ENCODE results near the gene DNAJC6.
"Not testable (repeated sequence)": the region's sequence is repeated elsewhere in the genome, so short reads cannot be mapped to it uniquely, and the experiment has no call there.

The DNAJC6 gene

DNA sequence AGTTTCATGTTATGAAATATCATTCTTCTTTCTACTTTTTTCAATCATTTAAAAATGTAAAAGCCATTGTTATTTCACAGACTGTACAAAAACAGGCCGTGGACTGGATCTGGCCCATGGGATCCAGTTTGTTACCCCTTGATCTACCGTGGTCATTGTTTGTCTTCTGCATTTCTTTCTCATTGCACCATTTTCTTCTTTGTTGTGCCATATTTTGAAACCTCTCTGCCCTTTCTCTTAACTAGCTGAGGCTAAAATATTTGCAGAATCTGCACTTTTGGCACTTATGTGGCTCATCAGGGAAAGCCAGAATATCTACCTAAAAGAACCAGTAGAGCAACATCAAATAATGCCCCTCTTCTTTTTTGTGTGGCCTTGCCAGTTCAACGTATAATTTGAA, 50.5 kb downstream of the DNAJC6 start:
- no peak for FAIRE-seq

DNA sequence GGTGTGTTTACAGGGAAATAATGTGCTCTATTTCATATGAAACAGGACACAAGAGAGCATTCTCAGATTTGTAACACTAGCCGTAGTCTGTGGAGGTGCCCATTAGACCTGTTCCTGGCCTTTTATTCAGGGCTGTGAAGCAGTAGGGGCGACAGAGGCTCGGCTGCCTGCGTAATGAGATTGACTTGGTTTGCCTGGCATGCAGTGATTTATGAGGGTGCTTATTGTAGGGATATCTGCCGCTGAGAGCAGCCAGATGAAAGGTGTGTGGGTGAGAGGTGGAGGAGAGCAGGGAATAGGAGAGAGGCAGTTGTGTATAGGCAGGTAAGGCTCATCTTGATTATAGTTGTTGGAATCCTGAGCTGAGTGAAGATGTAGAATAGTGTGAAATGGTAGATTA, 51.3 kb downstream of the DNAJC6 start:
- FAIRE-seq = no peak

DNA sequence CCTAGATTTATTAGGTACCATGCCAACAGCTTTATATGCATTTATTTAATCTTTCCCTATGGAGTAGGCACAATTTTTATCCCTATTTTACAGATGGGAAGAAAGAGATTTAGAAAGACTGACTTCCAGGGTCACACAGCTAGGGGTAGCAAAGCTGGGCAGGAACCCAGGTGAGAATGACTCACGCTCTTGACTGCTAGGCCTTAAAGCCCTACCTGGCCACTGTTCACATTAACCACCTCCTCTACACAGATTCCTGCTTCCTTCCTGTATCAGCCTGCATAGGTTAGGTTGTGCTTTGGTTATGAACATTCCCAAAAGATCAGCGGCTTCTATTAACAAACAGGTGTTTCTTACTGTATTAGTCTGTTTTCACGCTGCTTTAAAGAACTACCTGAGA, 53.2 kb downstream of the DNAJC6 start:
- no peak for FAIRE-seq

DNA sequence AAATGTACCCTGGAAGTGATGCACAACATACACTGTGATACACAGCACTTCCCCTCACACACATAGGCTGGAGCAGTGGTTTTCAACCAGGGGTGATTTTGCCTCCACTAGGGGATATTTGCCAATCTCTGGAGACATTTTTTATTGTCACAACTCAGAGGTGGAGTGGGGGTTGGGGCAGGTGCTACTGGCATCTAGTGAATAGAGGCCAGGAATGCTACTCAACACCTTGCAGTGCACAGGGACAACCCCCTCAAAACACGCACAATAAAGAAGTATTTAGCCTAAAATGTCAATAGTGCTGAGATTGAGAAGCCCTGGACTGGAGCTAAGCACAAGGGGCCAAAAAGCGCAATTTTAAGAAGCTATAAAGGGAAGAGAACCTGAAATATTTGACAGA, 54.1 kb downstream of the DNAJC6 start:
- no peak for FAIRE-seq

DNA sequence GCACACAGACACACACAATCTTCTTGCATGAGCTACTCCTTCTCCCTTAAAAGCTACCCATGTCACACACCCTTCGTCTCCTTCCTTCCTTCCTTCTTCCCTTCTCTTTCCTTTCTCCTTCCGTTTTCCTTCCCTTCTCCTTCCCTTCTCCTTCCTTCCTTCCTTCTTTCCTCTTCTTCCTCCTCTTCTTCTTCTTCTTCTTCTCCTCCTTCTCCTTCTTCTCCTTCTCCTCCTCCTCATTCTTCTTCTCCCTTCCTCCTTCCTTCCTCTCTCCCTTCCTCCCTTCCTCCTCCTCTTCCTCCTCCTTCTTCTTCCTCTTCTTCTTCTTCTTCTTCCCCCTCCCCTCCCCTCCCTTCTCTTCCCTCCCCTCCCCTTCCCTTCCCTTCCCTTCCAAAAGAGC, 59.1 kb downstream of the DNAJC6 start:
- no peak for FAIRE-seq

DNA sequence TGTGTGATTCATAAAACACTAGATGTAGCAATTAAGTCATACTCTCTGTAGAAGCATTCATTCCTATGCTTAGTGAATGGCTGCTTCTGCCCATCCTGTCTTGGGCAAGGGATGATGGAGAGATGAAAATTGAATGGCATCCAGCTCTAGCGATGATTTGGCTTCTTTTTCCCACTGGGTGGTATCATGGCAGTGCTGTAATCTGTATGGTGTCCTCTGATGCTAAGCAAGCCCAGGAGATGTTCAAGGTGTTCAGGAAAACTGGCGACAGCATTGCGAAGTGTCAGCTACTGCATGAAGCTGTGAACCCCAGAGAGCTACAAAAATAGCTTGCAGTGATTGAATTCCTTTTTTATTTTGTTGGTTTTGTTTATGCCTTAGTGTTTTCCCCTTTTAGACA, 62.2 kb downstream of the DNAJC6 start:
- FAIRE-seq = no peak

DNA sequence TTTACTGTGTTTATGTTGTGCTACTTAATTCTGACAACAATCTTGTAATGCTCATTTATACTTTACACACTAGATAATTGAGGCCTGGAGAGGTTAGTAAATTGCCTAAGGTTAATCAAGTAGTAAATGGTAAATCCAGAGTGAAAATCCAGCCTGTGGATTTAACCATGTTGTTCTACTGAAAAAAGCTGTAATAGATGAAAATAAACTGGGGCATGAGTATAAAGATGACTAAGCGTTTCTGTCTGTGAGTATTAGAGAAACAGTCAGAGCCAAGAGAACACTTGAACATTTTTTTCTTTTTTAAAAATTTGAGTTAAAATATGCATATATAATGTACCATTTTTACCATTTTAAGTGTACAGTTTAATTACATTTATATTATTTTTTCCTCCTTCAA, 63.2 kb downstream of the DNAJC6 start:
- FAIRE-seq = no peak

DNA sequence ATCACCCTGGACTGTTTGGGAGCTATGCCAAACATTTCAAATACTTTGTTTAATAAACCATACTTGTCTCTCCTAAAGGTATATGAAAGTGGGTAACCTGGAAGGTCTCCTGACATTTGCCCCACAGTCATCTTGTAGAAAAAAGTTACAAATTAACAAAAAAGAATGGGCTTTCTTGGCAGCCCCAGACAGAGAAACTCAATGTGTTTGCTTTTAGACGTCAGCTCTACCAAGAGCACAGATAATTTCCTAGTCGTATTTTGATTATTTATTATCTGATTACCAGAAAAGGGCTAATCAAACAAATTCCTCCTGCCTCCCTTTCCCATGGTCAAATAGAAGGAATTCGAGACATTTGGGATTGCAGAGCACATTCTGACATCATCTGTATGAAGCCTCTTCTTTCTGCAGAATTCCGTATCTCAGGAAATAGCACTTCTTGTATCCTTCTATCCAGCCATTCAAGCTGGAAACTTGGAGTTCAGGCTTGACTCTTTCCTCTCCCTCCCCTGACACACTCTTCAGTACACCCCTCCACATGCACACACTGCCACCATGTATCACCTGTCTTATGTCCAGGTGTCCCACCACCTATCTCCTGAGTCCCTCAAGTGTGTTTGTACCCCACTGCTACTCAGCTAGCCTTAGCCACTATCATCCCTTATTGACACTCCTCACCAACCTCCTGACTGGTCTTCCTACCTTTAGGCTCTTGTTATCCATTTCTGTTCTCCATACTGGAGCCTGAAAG, 68.3 kb downstream of the DNAJC6 start:
- FAIRE-seq = no peak

DNA sequence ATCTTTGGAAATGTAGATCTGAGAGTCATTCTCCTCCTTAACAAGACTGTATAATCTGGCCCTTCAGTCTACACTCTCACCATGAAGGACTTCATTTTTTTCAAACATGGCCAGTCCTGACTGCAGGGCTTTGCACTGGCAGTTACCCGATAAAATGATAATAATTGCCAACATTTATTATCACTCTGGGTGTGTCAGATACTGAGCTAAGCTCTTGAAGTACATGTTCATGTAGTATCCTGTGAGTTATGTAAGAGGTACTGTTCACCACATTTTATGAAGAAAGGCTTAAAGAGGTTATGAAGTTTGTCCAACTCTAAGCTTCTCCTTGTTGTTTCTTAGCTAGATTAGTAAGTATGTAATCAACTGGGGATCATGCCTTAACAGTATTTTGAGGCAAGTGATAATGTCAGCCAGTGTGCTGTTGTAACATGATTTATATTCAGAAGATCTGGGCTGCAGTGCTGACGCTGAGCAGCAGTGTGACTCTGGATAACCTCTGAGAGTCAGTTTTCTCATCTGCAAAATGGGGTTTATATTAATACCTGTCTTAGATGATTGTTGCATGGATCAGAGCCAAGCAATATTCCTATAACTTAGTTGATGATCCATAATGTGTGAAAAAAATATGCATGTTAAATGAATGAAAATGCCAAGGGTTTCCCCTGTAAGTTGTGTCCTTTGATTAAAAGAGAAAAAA, 69.1 kb downstream of the DNAJC6 start:
- no peak for FAIRE-seq

DNA sequence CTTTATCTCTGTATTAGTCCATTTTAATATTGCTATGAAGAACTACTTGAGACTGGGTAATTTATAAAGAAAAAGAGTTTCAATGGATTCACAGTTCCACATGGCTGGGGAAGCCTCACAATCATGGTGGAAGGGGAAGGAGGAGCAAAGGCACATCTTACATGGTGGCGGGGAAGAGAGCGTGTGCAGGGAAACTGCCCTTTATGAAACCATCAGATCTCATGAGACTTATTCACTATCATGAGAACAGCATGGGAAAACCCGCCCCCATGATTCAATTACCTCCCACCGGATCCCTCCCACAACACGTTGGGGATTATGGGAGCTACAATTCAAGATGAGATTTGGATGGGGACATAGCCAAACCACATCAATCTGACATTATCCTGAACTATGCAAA, 75.1 kb downstream of the DNAJC6 start:
- not testable (repeated sequence) for FAIRE-seq

DNA sequence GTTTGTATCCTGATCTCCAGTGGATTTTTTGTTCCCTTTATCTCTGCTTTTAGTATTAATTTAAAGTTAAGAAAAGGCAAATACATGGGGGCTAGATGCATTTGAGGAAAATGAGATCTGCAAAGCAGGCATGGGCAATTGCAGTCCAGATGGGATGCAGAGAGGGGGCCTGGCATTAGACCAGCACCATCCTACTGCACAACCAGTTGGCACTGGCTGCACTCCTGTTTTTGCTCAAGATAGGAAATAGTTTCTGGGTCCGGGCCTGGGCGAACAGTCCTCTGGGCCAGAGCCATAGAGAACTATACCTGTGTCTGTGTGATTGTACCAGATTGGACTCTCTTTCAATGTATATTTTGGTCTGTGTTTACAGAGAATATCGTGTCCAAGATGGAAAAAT, 77.1 kb downstream of the DNAJC6 start:
- no peak for FAIRE-seq

DNA sequence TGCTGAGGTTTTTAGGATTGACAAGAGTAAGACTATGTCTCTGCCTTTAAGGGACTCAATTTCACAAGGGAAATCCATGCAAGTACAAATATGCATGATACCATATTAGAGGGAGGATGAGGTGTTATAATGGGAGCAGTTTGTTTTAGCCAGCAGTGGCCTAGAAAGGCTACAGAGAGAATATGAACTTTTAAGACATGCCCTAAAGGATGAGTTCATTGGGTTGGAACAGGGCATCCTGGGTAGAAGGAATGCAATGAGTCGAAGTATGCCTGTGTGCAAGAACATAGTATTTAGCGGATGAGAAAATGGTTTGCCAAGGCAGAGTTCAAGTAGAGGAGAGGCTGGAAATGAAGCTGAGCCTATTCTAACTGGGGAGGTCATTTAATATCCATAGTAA, 78.5 kb downstream of the DNAJC6 start:
- no peak for FAIRE-seq

DNA sequence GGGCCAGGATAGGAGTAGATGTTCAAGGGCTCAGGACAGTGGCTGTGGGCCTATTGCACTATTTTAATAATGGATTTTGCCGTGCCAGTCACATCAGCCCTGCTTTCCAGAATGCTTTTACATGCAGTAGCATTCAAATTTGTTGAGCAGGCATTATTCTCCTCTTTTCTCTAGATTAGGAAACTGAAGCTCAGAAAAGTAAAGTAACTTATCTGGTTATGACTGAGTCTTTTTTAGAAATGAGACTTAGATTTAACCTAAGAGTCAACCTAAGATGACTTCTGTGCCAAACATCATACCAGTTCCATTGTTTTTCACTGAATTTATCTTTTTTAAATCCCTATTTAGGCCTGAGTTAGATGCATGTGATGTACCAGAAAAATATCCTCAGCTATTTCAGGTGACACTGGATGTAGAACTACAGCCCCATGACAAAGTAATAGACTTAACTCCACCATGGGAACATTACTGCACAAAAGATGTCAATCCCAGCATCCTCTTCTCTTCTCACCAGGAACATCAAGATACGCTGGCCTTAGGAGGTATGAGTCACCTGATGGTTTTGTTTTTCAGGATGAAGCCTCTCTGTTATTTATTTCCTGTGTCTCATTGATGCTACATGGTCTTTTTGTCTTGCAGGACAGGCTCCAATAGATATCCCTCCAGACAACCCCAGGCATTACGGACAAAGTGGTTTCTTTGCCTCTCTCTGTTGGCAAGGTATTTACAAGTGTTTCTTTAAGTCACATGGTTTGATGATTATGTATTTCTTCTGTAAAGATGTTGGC, 79.8 kb downstream of the DNAJC6 start:
- no peak for FAIRE-seq

DNA sequence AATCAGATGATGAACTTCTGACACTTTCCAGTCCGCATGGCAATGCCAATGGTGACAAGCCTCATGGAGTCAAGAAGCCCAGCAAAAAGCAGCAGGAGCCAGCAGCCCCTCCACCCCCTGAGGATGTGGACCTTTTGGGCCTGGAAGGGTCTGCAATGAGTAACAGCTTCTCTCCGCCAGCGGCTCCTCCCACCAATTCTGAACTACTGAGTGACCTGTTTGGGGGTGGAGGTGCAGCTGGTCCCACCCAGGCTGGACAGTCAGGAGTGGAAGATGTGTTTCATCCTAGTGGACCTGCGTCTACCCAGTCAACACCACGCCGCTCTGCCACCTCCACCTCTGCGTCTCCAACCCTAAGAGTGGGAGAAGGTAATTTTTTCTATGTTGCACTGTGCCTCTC, 83.2 kb downstream of the DNAJC6 start:
- FAIRE-seq = no peak

DNA sequence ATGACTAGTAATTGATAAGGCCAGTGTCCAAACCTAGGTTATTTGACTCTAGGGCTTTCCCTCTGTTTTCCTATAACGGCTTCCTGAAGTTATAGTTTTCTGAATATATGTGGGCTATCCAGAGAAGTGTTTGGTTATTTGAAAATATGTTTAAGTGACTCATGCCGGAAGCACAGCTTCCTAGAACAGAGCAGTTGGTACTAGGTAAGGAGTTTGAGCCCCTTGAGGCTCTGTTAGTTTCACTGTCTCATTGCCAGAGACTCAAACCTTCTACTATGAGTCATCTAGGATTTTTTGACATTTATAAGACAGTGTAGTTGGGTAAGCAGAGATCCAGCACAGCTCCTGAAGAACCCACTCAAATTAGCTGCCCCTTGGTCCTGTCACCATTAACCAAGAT, 84.0 kb downstream of the DNAJC6 start:
- FAIRE-seq = no peak

DNA sequence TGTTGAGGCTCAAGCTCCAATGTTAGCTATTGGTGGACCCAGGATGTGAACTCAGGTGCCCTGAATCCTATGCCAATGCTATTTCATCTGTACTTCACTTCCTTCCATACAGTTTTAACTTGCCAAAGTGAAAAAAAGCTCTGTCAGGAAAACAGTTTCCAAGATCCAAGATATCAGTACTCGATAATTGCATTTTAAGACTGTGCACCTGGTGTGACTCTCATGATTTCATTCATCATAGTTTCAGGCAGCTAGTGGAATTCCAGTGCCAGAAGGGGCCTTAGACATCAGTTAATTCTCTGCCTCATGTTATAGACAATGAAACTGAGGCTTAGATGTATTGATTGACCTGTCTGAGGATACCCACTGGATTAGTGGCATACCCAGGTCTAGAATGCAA, 84.6 kb downstream of the DNAJC6 start:
- FAIRE-seq = no peak

DNA sequence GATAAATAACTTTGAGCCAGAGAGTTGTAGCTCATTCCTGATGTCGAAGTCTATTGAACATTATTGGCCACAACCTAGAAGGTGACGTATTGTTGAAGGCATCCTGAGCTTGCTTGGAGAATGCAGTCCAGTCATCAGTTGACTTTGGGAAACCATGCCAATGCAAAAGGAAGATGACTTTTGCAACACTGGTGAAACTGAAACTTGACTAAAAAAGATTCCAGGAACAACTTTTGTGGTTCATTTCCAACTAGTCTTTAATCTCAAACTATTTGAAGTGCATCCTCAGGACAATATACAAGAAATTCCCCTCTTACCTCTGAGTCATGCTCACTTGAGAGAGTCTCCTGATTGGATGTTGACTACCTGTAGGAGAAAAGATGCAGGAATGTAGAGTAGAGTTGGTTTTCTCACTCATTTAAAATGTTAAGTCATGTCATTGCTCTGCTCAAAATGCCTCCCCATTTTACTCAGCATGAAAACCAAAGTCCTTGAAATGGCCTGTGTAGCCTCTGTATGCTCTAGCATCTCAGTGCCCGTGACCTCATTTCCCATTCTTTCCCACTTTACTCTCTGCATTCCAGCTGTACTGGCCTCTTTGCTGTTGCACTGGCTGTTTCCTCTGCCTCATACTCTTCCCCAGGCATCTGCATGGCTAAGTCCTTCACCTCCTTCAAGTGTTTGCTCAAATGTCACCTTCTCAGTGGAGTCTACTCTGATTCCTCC, 86.7 kb downstream of the DNAJC6 start:
- no peak for FAIRE-seq

DNA sequence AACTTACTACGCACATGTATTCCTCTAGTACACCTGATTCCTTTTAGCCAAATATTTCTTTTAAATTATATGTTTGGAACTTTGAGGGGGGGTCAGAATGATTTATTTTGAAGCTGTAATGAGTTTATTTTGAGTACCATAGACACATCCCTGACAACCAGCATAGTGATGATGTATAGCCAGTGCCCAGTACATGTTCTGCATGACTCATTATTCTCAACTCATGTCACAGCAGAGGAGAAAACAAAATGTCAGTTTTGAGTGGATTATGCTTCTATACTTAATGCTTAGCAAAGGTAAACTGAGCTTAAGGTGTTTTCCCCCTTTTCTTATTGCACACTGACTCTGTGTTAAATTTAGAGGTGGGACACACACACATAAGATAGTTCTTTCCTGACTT, 88.7 kb downstream of the DNAJC6 start:
- FAIRE-seq = no peak

DNA sequence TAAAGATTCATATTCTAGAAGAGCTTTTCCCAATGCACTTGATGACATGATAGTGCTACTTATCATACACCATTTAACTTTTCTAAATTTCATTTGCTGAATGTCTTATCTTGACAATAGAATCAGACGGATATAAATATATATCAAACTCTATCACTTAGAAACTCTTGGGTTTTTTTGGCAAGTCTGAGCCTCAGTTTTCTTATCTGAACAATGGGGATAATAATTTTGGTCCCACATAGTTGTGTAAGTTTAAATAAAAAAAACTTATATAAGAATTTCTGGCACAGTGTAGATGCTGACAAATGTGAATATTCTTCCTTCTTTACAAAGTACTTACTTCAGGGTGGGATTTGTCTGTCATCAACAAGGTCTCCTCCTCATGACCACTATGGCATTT, 89.7 kb downstream of the DNAJC6 start:
- no peak for FAIRE-seq

DNA sequence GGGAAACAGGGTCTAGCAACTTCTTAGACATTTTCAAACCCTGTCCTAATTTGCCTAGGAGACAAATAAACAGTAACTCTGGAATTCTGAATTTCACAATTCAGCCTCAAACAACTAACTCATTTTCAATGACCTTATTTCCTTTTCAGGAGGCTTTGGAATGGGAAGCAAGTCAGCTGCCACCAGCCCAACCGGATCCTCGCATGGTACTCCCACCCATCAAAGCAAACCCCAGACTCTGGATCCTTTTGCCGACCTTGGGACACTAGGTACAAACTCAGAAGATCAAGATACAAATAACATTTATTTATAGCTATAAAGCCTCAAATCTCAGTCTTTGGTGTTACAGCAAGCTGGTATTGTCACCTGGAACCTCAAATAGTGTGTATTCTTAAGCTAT, 92.3 kb downstream of the DNAJC6 start:
- FAIRE-seq = no peak

DNA sequence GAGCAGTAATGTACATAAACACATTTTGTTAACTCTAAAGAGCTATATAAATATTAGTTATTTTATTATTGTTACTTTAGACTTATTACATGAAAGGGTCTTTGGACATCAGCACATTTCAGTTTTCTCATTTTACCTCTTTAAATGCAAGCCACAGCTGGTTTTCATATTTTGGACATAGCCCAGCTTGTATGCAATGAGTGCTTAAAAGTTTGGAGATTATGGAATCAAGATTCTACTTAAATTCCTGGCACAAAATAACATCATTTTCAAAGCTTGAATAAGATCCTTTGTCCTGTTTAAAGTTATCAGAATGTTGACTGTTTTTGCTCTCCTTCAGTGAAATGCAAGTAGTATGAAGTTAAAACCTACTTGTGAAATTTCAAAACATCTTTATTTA, 95.6 kb downstream of the DNAJC6 start:
- FAIRE-seq = no peak

DNA sequence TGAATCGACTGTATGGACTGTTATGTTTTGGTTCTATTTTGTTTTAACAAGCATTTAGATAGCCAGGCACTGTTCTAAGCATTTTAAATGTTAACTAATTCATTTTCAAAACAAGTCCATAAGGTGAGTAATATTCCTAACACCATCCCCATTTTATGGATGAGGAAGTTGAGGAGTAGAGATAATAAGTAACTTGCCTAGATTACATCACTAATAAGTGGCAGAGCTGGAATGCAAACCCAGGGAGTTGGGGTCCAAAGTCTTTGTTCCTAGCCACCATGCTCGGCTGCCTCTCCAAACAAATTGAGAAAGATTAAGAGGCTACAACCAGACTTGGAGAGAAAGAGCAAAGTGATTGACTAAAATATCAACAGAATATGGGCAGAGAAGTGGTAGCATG, 98.5 kb downstream of the DNAJC6 start:
- no peak for FAIRE-seq

DNA sequence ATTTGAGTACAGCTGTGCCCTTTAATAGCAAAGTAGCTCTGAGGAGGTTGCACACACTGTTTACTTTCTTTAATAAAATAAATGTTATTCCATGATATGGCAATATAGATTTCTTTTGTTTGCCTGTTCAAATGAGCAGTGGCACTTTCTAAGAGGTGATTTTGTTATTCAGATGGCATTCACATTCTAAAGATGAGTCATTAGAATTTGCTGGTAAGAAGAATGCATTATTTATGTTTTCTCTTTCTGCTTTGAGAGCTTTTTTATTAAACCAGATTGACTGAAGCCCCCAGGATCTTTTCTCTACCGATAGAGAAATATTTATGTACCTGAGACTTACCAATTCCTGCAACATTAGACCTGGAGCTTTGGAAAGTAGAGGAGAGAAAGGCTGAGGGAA, 100.0 kb downstream of the DNAJC6 start:
- no peak for FAIRE-seq

Data from G401.6 (cell line).